Peyer's patch (tissue), 4 donors: ENCODE data around the gene TSPAN33. TPM values are rescaled to one million over a fixed set of nuclear protein-coding genes. Genes with fewer than 3 reads are reported as not detected.

Experiments
- DNase-seq, 3 donors: peaks; one replicate each; pipeline ENCODE4 v3.0.0-alpha.2; 2017 to 2019
- H3K27ac ChIP-seq, 4 donors: fragments of 200-600 bp; sonication (generic); one replicate each; pipeline ENCODE4 v1.5.1; 2016 to 2019
- H3K27me3 ChIP-seq, 2 donors: fragments of 200-600 bp; sonication (generic); one replicate each; pipeline ENCODE4 v1.5.1; 2019
- H3K36me3 ChIP-seq, 3 donors: fragments of 200-600 bp; sonication (generic); one replicate each; pipeline ENCODE4 v1.5.1; 2016 to 2019
- H3K4me1 ChIP-seq, 4 donors: fragments of 200-600 bp; sonication (generic); one replicate each; pipeline ENCODE4 v1.5.1; 2016 to 2019
- H3K4me3 ChIP-seq, 4 donors: fragments of 200-600 bp; sonication (generic); 1 replicate in 3 of 4; 2 replicates in 1 of 4; pipeline ENCODE4 v1.5.1; 2016 to 2019; ENCODE audit warnings: mild to moderate bottlenecking in 1 of 4
- H3K9me3 ChIP-seq, 4 donors: fragments of 200-600 bp; sonication (generic); one replicate each; pipeline ENCODE4 v1.5.1; 2016 to 2019; ENCODE audit warnings: mild to moderate bottlenecking in 1 of 4
- CTCF ChIP-seq, 6 experiments: fragments of 450-650 bp in 4 of 6; fragments of 200-600 bp in 2 of 6; sonication (generic) in 1 of 6; IDR thresholded peaks; one replicate each; pipeline ENCODE4 v1.5.1; 2017 to 2019; ENCODE audit warnings: antibody characterized with exemption in 6 of 6, mild to moderate bottlenecking in 3 of 6, moderate library complexity in 1 of 6
- POLR2A ChIP-seq, 2 donors: fragments of 450-650 bp; IDR thresholded peaks; one replicate each; pipeline ENCODE4 v1.5.1; 2017; ENCODE audit warnings: antibody characterized with exemption in 2 of 2, mild to moderate bottlenecking in 2 of 2, moderate library complexity in 2 of 2
- total RNA-seq, 4 donors: library from RNA; depleted of rRNA; stranded (reverse); fragments of >200 nt; gene quantifications; one replicate each; pipeline ENCODE4 v1.1.0, GENCODE V29; 2016

Gene TSPAN33
- 10 to 100 TPM in 1 of 4 donors, 1 to 10 TPM in 3; 1.0 to 28.9 (median 3.5) TPM for total RNA-seq

- TF ChIP-seq POLR2A (IDR thresholded peaks at IDR 0.05) (no peak), CTCF (IDR thresholded peaks at IDR 0.05) (no peak)
- DNase-seq: peak; percentile 81 to 91 (median 90)
- peaks cover 0 to 7% (median 0%) of the 10 kb centered on the region in 4 donors for H3K4me1 ChIP-seq
- no peaks in the 10 kb centered on the region for H3K36me3 ChIP-seq
- peak within 1 kb of the TSS; percentile 58 to 88 (median 62) for H3K27ac ChIP-seq
- H3K4me3 ChIP-seq: peak within 1 kb of the TSS; percentile 60 to 75 (median 65)
- no peaks in the 10 kb centered on the region for H3K9me3 ChIP-seq
- H3K27me3 ChIP-seq: no peaks in the 10 kb centered on the region
These were observed at the start of gene TSPAN33 for GRCh38 chr7:129144095-129144833. Gene TSPAN33 (plus strand): TSS chr7:129144707. CDS start chr7:129144981, 274 bp downstream.

DNA sequence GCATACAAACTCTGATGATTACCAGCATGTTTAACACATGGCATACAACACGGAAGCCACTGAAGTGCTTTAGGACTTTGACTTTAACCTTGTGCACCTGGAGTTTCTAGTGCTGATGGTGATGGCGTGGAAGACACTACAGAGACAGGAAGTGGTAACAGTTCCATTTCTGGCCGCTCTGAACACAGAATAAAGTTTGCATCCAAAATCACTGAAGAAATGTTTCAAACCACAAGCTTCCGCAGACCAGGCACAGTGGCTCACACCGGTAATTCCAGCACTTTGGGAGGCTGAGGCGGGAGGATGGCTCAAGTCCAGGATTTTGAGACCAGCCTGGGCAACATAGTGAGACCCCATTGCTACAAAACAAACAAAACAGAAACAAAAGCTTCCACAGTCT lies 49.2 kb upstream of the TSPAN33 start:
- Histone ChIP-seq H3K36me3 (no peaks in the 10 kb centered on the region), H3K9me3 (no peaks in the 10 kb centered on the region), H3K4me1 (peaks cover 0 to 6% (median 2%) of the 10 kb centered on the region in 4 donors), H3K4me3 (no peak overlapping the region), H3K27me3 (no peaks in the 10 kb centered on the region), H3K27ac (peak overlapping the region in 1 of 4 donors; percentile 48)
- peak in 2 of 3 donors; percentile 61 to 64 for DNase-seq
- TF ChIP-seq POLR2A (IDR thresholded peaks at IDR 0.05) (no peak), CTCF (IDR thresholded peaks at IDR 0.05) (peak in 1 of 6 experiments; percentile 21)

DNA sequence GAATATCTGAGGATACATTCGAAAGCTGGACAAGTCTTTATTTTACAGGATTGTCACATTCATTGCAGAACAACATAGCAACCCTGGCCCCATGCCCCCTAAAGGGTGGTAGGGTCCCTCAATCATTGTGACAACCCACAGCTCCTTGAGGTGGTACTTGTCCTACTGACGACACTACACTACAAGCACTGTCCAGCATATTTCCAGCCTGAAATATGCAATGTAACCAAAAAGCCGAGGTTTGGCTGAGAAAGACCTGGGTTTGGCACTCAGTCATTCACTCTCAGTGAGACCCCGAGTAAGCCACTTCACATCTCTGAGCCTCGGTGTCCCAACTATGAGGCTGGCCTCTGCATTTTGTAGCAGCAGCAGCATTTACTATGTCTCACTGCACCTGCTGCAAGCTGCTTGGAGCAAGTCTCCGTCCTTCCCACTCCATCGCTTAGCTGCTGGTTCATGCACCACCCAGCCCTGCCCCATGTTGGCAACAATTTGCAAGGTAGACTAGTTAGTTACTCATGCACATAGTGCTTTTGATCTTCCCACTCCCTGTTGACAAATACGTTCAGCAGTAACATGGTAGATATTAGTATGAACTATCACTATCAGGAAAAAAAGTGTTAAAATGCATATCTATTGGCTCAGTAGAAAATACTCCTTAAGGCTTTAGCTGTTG lies 46.0 kb upstream of the TSPAN33 start:
- Histone ChIP-seq H3K4me1 (peaks cover 0 to 37% (median 2%) of the 10 kb centered on the region in 4 donors), H3K4me3 (no peak overlapping the region), H3K36me3 (no peaks in the 10 kb centered on the region), H3K9me3 (no peaks in the 10 kb centered on the region), H3K27ac (no peak overlapping the region), H3K27me3 (no peaks in the 10 kb centered on the region)
- peak in 1 of 6 experiments; percentile 5 for TF ChIP-seq CTCF (IDR thresholded peaks at IDR 0.05)
- TF ChIP-seq POLR2A (IDR thresholded peaks at IDR 0.05): no peak
- DNase-seq: no peak

GRCh38 chr7:129100827-129101166 lies 43.7 kb upstream of the TSPAN33 start:
- no peaks in the 10 kb centered on the region for H3K36me3 ChIP-seq
- no peaks in the 10 kb centered on the region for H3K27me3 ChIP-seq
- no peak overlapping the region for H3K4me3 ChIP-seq
- H3K4me1 ChIP-seq: peaks cover 0 to 36% (median 2%) of the 10 kb centered on the region in 4 donors
- H3K9me3 ChIP-seq: no peaks in the 10 kb centered on the region
- no peak for TF ChIP-seq CTCF (IDR thresholded peaks at IDR 0.05)
- no peak for TF ChIP-seq POLR2A (IDR thresholded peaks at IDR 0.05)
- peak overlapping the region in 2 of 4 donors; percentile 17 to 52 for H3K27ac ChIP-seq
- no peak for DNase-seq

DNA sequence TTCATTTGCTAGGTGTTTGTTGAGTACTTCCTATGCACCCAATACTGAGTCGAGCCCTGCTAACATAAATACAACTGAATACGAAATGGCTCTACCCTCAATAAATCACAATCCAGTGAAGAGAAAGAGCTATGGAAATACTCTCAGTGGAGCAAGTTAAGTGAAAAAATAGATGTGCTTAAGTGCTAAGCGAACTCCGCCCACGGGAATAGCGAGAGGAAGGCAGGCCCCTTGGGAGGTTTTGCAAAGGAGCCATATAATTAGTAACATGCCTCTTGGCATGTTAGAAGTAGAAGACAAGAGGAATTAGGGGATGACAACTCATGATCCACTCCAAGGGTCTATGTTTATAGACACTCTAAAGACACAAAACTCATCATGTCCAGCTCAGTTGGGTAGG lies 42.8 kb upstream of the TSPAN33 start:
- TF ChIP-seq POLR2A (IDR thresholded peaks at IDR 0.05): no peak
- no peak for TF ChIP-seq CTCF (IDR thresholded peaks at IDR 0.05)

More for the DNA sequence above, 42.8 kb upstream of the TSPAN33 start:
- Histone ChIP-seq H3K4me3 (no peak overlapping the region), H3K9me3 (no peaks in the 10 kb centered on the region), H3K4me1 (peaks cover 0 to 36% (median 2%) of the 10 kb centered on the region in 4 donors), H3K27ac (peak overlapping the region in 1 of 4 donors; percentile 52), H3K27me3 (no peaks in the 10 kb centered on the region), H3K36me3 (no peaks in the 10 kb centered on the region)
- no peak for DNase-seq
